GM12878 (cell line): Measurements from ENCODE around the gene GPR152. TPM values are rescaled to one million over a fixed set of nuclear protein-coding genes. Genes with fewer than 3 reads are reported as not detected.

ENCODE experiments used
- BRCA1 ChIP-seq: IDR thresholded peaks from 2 replicates; pipeline ENCODE4 v1.6.1; 2011; ENCODE audit warnings: low read depth, low read length, improper control_type of control experiment
- E2F8 ChIP-seq: fragments of 450-650 bp; IDR thresholded peaks from 2 replicates; pipeline ENCODE4 v1.6.1; 2018; ENCODE audit warnings: mild to moderate bottlenecking, low read depth, moderate library complexity; ENCODE audit not compliant: partially characterized antibody
- ELK1 ChIP-seq: IDR thresholded peaks from 2 replicates; pipeline ENCODE4 v1.6.1; 2012; ENCODE audit warnings: low read depth, low read length, improper control_type of control experiment
- JUND ChIP-seq: IDR thresholded peaks from 2 replicates; pipeline ENCODE4 v1.6.1; 2012; ENCODE audit warnings: low read depth, mild to moderate bottlenecking, low read length, improper control_type of control experiment, moderate library complexity
- MEF2A ChIP-seq: IDR thresholded peaks from 2 replicates; pipeline ENCODE4 v1.6.1; 2011; ENCODE audit warnings: low read depth, mild to moderate bottlenecking, low read length, moderate library complexity; ENCODE audit not compliant: insufficient read depth
- NRF1 ChIP-seq: conservative IDR thresholded peaks from 2 replicates; pipeline ENCODE4 v1.6.1; 2011; ENCODE audit warnings: mild to moderate bottlenecking, low read depth, low read length, improper control_type of control experiment
- PAX5 ChIP-seq: IDR thresholded peaks from 2 replicates; pipeline ENCODE4 v1.6.1; 2011; ENCODE audit warnings: low read depth, low read length, borderline replicate concordance
- POLR2AphosphoS2 ChIP-seq: IDR thresholded peaks from 2 replicates; pipeline ENCODE4 v1.6.1; 2011; ENCODE audit warnings: low read depth, mild to moderate bottlenecking, low read length, improper control_type of control experiment, moderate library complexity
- PRDM15 ChIP-seq: fragments of 450-650 bp; formaldehyde crosslinking; IDR thresholded peaks from 2 replicates; pipeline ENCODE4 v1.4.0; 2020; ENCODE audit warnings: mild to moderate bottlenecking, moderate library complexity
- SPI1 ChIP-seq: IDR thresholded peaks from 2 replicates; pipeline ENCODE4 v1.6.1; 2011; ENCODE audit warnings: low read depth, mild to moderate bottlenecking, low read length, moderate library complexity, borderline replicate concordance; ENCODE audit not compliant: insufficient read depth
- SRF ChIP-seq, 2 experiments: IDR thresholded peaks; 2 replicates each; pipeline ENCODE4 v1.6.1; 2011; ENCODE audit warnings: low read depth in 2 of 2, low read length in 2 of 2, mild to moderate bottlenecking in 1 of 2, moderate library complexity in 1 of 2
- SUZ12 ChIP-seq: fragments of 200-600 bp; sonication (generic); IDR thresholded peaks from one replicate; pipeline ENCODE4 v1.6.1; 2018; ENCODE audit warnings: antibody characterized with exemption, mild to moderate bottlenecking; ENCODE audit not compliant: unreplicated experiment
- ZBTB33 ChIP-seq: fragments of 450-650 bp; IDR thresholded peaks from 2 replicates; pipeline ENCODE4 v1.6.1; 2017; ENCODE audit warnings: mild to moderate bottlenecking
- ZSCAN29 ChIP-seq: fragments of 450-650 bp; IDR thresholded peaks from 2 replicates; pipeline ENCODE4 v1.6.1; 2017; ENCODE audit warnings: mild to moderate bottlenecking, moderate library complexity
- polyA plus RNA-seq, 11 experiments: library from polyadenylated mRNA; depleted of rRNA in 4 of 11; unstranded in 6 of 11; stranded (reverse) in 5 of 11; fragments of >200 nt; fragmentation: Nextera tagmentation in 4 of 11; fragmentation: Illumina TruSeq in 1 of 11; extraction: Ambion mirVana in 4 of 11; extraction: Trizol in 1 of 11; gene quantifications; 1 replicate in 1 of 11; 2 replicates in 10 of 11; pipeline versions ENCODE4 v1.2.1 to v1.2.3, GENCODE V29; 2011 to 2016; ENCODE audit warnings: inconsistent platforms in 2 of 11, missing spikeins in 2 of 11, low read depth in 1 of 11
- total RNA-seq, 4 experiments: library from RNA; depleted of rRNA in 3 of 4; stranded (reverse); fragments of >200 nt in 3 of 4; fragmentation: Illumina TruSeq in 1 of 4; extraction: Trizol in 1 of 4; gene quantifications; 2 replicates each; pipeline versions ENCODE4 v1.2.1 to v1.2.3, GENCODE V29; 2013 to 2021
- TF ChIP-seq, protein P1 (sequence below): fragments of 450-650 bp; formaldehyde crosslinking; IDR thresholded peaks from 2 replicates; pipeline ENCODE4 v1.4.0; 2022; ENCODE audit warnings: mild to moderate bottlenecking, moderate library complexity

The GPR152 gene
- total and polyA plus RNA-seq, 10 of the 15 experiments (the other 5 are each of a cell fraction or from before 2014, with no cell fraction given): not detected

GRCh38 chr11:67468759-67469507, 16.4 kb upstream of the GPR152 start, which contains the start of gene TMEM134 (continued):
- TF ChIP-seq POLR2AphosphoS2 (peak; percentile 65; the same call in 1 of the 2 replicates), NRF1 (peak; percentile 6; the same call in 1 of the 2 replicates), PAX5 (no peak), JUND (no peak), ELK1 (0 out of 2 replicates have a peak, but pooled peaks have one; percentile 38), SUZ12 (no peak), E2F8 (no peak), ZSCAN29 (no peak), BRCA1 (no peak), SRF (IDR thresholded peaks at IDR 0.05; ENCODE audit: low read depth in 2 of 2, low read length in 2 of 2) (peak; percentile 89 to 98), PRDM15 (no peak), SPI1 (no peak), MEF2A (0 out of 2 replicates have a peak, but pooled peaks have one; percentile 36), ZBTB33 (no peak)
- TF ChIP-seq, protein P1, sequence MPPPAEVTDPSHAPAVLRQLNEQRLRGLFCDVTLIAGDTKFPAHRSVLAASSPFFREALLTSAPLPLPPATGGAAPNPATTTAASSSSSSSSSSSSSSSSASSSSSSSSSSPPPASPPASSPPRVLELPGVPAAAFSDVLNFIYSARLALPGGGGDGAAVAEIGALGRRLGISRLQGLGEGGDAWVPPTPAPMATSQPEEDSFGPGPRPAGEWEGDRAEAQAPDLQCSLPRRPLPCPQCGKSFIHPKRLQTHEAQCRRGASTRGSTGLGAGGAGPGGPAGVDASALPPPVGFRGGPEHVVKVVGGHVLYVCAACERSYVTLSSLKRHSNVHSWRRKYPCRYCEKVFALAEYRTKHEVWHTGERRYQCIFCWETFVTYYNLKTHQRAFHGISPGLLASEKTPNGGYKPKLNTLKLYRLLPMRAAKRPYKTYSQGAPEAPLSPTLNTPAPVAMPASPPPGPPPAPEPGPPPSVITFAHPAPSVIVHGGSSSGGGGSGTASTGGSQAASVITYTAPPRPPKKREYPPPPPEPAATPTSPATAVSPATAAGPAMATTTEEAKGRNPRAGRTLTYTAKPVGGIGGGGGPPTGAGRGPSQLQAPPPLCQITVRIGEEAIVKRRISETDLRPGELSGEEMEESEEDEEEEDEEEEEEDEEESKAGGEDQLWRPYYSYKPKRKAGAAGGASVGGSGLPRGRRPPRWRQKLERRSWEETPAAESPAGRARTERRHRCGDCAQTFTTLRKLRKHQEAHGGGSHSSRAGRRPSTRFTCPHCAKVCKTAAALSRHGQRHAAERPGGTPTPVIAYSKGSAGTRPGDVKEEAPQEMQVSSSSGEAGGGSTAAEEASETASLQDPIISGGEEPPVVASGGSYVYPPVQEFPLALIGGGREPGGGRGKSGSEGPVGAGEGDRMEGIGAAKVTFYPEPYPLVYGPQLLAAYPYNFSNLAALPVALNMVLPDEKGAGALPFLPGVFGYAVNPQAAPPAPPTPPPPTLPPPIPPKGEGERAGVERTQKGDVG (CRISPR knock-in tag): no peak
